CD4-positive, alpha-beta T cell treated with Interleukin-4 for 1 hour (primary cell): ENCODE results near the gene HSDL1.

Experiments used
- DNase-seq, 2 donors: peaks; one replicate each; pipeline ENCODE4 v3.0.0-alpha.2; 2020 to 2022

Gene HSDL1

GRCh38 chr16:84144859-84145639 lies at the start of gene HSDL1, which contains the start of gene DNAAF1:
Gene HSDL1, minus strand, starts transcription at chr16:84145177. Its CDS starts 13,856 bp downstream, at chr16:84131321.
Gene DNAAF1, plus strand, starts transcription at chr16:84145308. Its CDS starts 133 bp downstream, at chr16:84145441.
- peak; percentile 92 to 93 for DNase-seq

- DNase-seq, result no peak
Measured at GRCh38 chr16:84194018-84194417, 49.0 kb upstream of the HSDL1 start.

GRCh38 chr16:84193480-84193879 lies 48.5 kb upstream of the HSDL1 start:
- DNase-seq, result peak in 1 of 2 donors; percentile 11

GRCh38 chr16:84191466-84191865 lies 46.5 kb upstream of the HSDL1 start:
- no peak for DNase-seq

GRCh38 chr16:84190731-84191388 lies 45.9 kb upstream of the HSDL1 start, which contains the start of gene ADAD2:
Gene ADAD2, plus strand, starts transcription at chr16:84191157. Its CDS starts 74 bp downstream, at chr16:84191231.
- DNase-seq, result no peak

- peak; percentile 90 to 91 for DNase-seq
Measured at GRCh38 chr16:84186685-84187437, 41.9 kb upstream of the HSDL1 start, which contains the start of gene TAF1C. Gene TAF1C, minus strand, starts transcription at chr16:84187057. Its CDS starts 2,069 bp downstream, at chr16:84184988.

- DNase-seq, result no peak
Measured at GRCh38 chr16:84184775-84185174, 39.8 kb upstream of the HSDL1 start.

- no peak for DNase-seq
Measured at GRCh38 chr16:84183911-84184591, 39.1 kb upstream of the HSDL1 start.

- no peak for DNase-seq
Measured at GRCh38 chr16:84183572-84183875, 38.5 kb upstream of the HSDL1 start.

- no peak for DNase-seq
Measured at GRCh38 chr16:84182680-84183571, 37.9 kb upstream of the HSDL1 start.

GRCh38 chr16:84182104-84182503 lies 37.1 kb upstream of the HSDL1 start:
- no peak for DNase-seq

GRCh38 chr16:84181144-84181915 lies 36.4 kb upstream of the HSDL1 start:
- DNase-seq, result no peak

GRCh38 chr16:84180519-84181140 lies 35.7 kb upstream of the HSDL1 start:
- no peak for DNase-seq

GRCh38 chr16:84179612-84180320 lies 34.8 kb upstream of the HSDL1 start:
- no peak for DNase-seq

GRCh38 chr16:84178892-84179611 lies 34.1 kb upstream of the HSDL1 start:
- DNase-seq, result no peak

GRCh38 chr16:84178146-84178765 lies 33.3 kb upstream of the HSDL1 start:
- no peak for DNase-seq

GRCh38 chr16:84177741-84178073 lies 32.7 kb upstream of the HSDL1 start:
- DNase-seq, result no peak

GRCh38 chr16:84176192-84177053 lies 31.4 kb upstream of the HSDL1 start:
- DNase-seq, result no peak
